ENCODE measurements around the gene MINAR1. TPM values are rescaled to one million over a fixed set of nuclear protein-coding genes. Genes with fewer than 3 reads are reported as not detected.

The MINAR1 gene
- total RNA-seq, 1 experiment from 2014 or later = 0.22 TPM

DNA sequence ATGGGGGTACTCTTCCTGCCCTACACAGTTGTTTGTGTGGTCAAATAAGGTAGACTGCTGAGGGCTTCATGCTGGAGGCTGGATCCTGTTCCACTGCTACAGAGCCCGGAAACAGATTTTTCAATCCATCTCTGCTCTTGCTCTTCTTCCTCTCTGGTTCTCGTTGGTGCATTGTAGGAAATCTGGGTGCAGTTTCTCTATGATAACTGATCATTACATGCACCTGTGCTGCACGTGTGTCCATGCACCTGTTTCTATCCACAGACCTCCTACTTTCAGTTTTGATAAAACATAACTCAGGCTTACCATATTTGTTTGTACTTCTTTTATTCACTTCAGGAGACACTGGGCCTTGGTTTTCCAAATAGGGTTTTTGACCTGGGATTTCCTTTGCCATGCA lies 21.3 kb downstream of the MINAR1 start:
- Histone ChIP-seq H3K79me2 (ENCODE audit: low read depth) (no peaks in the 10 kb centered on the region), H3K4me2 (no peak overlapping the region), H3K27me3 (ENCODE audit: insufficient read depth, low read depth) (no peaks in the 10 kb centered on the region), H3K4me3 (no peak overlapping the region), H3K9me3 (ENCODE audit: insufficient read depth, low read depth) (no peaks in the 10 kb centered on the region), H3K4me1 (replicated peaks; ENCODE audit: insufficient read depth) (no peaks in the 10 kb centered on the region), H4K20me1 (ENCODE audit: insufficient read depth) (no peaks in the 10 kb centered on the region), H3K36me3 (ENCODE audit: low read depth) (no peaks in the 10 kb centered on the region), H3F3A (ENCODE audit: insufficient read depth, low read depth) (no peaks in the 10 kb centered on the region), H3K9me2 (ENCODE audit: insufficient read depth) (no peaks in the 10 kb centered on the region), H3K27ac (no peak overlapping the region), H2AFZ (no peak overlapping the region)
- intact Hi-C loops (cut with micrococcal nuclease; ENCODE audit: unreplicated experiment) = no loop called here
- no peak for TF ChIP-seq EZH2 (IDR thresholded peaks at IDR 0.05; ENCODE audit: low read depth)
- TF ChIP-seq, protein P1, sequence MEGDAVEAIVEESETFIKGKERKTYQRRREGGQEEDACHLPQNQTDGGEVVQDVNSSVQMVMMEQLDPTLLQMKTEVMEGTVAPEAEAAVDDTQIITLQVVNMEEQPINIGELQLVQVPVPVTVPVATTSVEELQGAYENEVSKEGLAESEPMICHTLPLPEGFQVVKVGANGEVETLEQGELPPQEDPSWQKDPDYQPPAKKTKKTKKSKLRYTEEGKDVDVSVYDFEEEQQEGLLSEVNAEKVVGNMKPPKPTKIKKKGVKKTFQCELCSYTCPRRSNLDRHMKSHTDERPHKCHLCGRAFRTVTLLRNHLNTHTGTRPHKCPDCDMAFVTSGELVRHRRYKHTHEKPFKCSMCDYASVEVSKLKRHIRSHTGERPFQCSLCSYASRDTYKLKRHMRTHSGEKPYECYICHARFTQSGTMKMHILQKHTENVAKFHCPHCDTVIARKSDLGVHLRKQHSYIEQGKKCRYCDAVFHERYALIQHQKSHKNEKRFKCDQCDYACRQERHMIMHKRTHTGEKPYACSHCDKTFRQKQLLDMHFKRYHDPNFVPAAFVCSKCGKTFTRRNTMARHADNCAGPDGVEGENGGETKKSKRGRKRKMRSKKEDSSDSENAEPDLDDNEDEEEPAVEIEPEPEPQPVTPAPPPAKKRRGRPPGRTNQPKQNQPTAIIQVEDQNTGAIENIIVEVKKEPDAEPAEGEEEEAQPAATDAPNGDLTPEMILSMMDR (conservative IDR thresholded peaks at IDR 0.05) = no peak
- ChIA-PET CTCF (no interaction called here), POLR2A (ENCODE audit: unreplicated experiment) (no interaction called here)
- no TSS peak for BruUV-seq (replicated peaks)
- no peak for DNase-seq

DNA sequence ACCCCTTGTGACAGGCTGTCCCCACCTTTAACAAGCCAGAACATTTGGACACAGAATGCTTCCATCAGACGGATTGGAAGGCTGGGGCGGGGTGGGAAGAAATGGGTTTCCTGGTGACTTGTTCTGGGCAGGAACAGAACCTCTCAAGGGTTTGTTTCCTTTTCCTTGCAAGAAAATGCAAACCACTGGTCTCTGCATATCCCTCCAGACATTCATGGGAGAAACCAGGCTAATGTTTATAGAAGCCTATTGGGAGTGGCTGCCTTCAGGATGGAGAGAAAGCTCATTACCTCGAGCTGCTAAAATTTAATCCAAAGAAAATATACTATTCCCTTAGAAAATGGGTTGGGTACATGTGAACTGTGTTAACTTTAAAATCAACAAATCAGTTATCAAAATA lies 21.9 kb downstream of the MINAR1 start:
- H3K79me2 ChIP-seq (ENCODE audit: low read depth) = no peaks in the 10 kb centered on the region
- H4K20me1 ChIP-seq (ENCODE audit: insufficient read depth) = no peaks in the 10 kb centered on the region
- H3K27ac ChIP-seq = no peak overlapping the region
- H3K9me3 ChIP-seq (ENCODE audit: insufficient read depth, low read depth) = no peaks in the 10 kb centered on the region
- no peak overlapping the region for H2AFZ ChIP-seq
- H3K4me1 ChIP-seq (replicated peaks; ENCODE audit: insufficient read depth) = no peaks in the 10 kb centered on the region
- TF ChIP-seq, protein P1 (conservative IDR thresholded peaks at IDR 0.05) = no peak
- no peak for TF ChIP-seq EZH2 (IDR thresholded peaks at IDR 0.05; ENCODE audit: low read depth)
- H3K9me2 ChIP-seq (ENCODE audit: insufficient read depth) = no peaks in the 10 kb centered on the region
- intact Hi-C loops (cut with micrococcal nuclease; ENCODE audit: unreplicated experiment) = no loop called here
- no peak overlapping the region for H3K4me3 ChIP-seq
- no peaks in the 10 kb centered on the region for H3F3A ChIP-seq (ENCODE audit: insufficient read depth, low read depth)
- POLR2A ChIA-PET (ENCODE audit: unreplicated experiment) = no interaction called here
- CTCF ChIA-PET = no interaction called here
- no peak for DNase-seq
- H3K36me3 ChIP-seq (ENCODE audit: low read depth) = no peaks in the 10 kb centered on the region
- no peak overlapping the region for H3K4me2 ChIP-seq
- no peaks in the 10 kb centered on the region for H3K27me3 ChIP-seq (ENCODE audit: insufficient read depth, low read depth)
- no TSS peak for BruUV-seq (replicated peaks)

DNA sequence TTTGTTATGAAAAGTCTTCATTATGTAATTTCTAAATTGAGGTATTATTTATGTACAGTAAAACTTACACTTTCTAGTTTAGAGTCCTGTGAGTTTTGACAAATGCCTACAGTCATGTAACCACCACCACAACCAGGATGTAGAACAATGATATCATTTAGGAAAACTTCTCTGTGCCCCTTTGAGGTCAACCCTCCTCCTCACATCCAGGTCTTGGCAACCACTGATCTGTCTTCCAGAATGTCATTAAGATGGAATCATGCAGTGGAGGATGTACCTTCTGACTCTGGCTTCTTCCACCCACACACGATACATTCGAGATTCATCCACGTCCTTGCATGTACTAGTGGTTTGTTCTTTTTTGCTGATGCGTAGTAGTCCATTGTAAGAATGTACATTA lies 23.2 kb downstream of the MINAR1 start:
- H3K4me3 ChIP-seq = no peak overlapping the region
- DNase-seq = no peak
- ChIA-PET CTCF (no interaction called here), POLR2A (ENCODE audit: unreplicated experiment) (no interaction called here)
- no peak overlapping the region for H3K27ac ChIP-seq
- H3F3A ChIP-seq (ENCODE audit: insufficient read depth, low read depth) = no peaks in the 10 kb centered on the region
- H3K9me2 ChIP-seq (ENCODE audit: insufficient read depth) = no peaks in the 10 kb centered on the region
- H3K4me1 ChIP-seq (replicated peaks; ENCODE audit: insufficient read depth) = no peaks in the 10 kb centered on the region
- H3K4me2 ChIP-seq = no peak overlapping the region
- TF ChIP-seq EZH2 (IDR thresholded peaks at IDR 0.05; ENCODE audit: low read depth) = no peak
- TF ChIP-seq, protein P1 (conservative IDR thresholded peaks at IDR 0.05) = no peak
- intact Hi-C loops (cut with micrococcal nuclease; ENCODE audit: unreplicated experiment) = no loop called here
- H3K79me2 ChIP-seq (ENCODE audit: low read depth) = no peaks in the 10 kb centered on the region
- H4K20me1 ChIP-seq (ENCODE audit: insufficient read depth) = no peaks in the 10 kb centered on the region
- no peaks in the 10 kb centered on the region for H3K36me3 ChIP-seq (ENCODE audit: low read depth)
- H2AFZ ChIP-seq = no peak overlapping the region
- BruUV-seq (replicated peaks) = no TSS peak
- H3K9me3 ChIP-seq (ENCODE audit: insufficient read depth, low read depth) = no peaks in the 10 kb centered on the region
- no peaks in the 10 kb centered on the region for H3K27me3 ChIP-seq (ENCODE audit: insufficient read depth, low read depth)
